Left renal pelvis (tissue), 4 donors: Measurements from ENCODE around the gene TBC1D20. TPM values are rescaled to one million over a fixed set of nuclear protein-coding genes. Genes with fewer than 3 reads are reported as not detected.
"Not testable (repeated sequence)": the region's sequence is repeated elsewhere in the genome, so short reads cannot be mapped to it uniquely, and the experiment has no call there.

Source experiments
- DNase-seq, 4 donors: peaks; one replicate each; pipeline ENCODE4 v3.0.0-alpha.2; 2013; ENCODE audit warnings: low read depth in 4 of 4, low spot score in 3 of 4
- polyA plus RNA-seq, 4 donors: library from polyadenylated mRNA; unstranded; fragments of 120-200 nt; gene quantifications; one replicate each; pipeline ENCODE4 v1.2.1, GENCODE V29; 2013; ENCODE audit not compliant: insufficient read length in 4 of 4

Gene TBC1D20
- polyA plus RNA-seq, 4 donors, result 31.1 to 37.0 (median 34.4) TPM

DNA sequence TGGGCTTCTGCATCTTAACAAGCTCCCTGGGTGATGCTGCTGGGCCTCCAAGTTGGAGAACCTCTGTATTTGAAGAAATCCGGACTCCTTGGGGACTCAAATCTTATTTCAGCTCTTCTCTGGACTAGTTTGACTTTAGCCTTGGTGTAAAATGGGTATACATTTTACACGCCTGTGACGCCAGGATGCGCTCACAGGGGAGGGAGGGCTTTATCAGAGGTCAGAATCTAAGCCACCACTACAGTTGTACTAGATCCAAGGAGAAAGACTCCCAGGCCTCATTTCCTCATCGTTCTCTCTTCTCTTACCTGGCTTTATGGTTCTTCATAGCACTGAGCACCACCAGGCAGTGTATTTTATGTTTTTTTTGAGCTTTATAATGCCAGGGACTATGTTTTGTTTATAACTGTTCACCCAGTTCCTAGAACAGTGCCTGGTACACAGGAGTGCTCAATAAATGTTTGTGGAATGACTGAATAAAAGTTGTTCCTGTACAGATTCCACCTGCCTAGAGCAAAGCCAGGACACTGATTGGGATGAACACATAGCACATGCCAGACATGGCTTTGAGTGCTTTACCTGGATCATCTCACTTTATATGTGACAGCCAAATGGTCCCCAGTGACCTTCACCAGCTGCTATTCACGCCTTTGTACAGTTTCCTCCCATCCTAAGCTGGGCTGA is 59.3 kb downstream of the TBC1D20 start:
- DNase-seq, result no peak

DNA sequence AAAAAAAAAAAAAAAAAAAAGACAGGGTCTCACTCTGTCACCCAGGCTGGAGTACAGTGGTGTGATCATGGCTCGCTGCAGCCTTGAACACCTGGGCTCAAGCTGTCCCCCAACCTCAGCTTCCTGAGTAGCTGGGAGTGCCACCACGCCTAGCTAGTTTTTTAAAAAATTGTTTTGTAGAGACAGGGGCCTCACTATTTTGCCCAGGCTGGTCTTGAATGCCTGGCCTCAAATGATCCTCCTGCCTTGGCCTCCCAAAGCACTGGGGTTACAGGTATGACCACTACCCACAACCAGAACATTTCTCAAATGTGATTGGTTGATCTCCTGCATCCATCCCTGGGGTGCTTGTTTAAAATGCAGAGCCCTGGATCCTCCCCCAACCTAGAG is 59.8 kb downstream of the TBC1D20 start:
- no peak for DNase-seq

- DNase-seq, result no peak
Observed at GRCh38 chr20:401682-402495, 60.4 kb downstream of the TBC1D20 start.

DNA sequence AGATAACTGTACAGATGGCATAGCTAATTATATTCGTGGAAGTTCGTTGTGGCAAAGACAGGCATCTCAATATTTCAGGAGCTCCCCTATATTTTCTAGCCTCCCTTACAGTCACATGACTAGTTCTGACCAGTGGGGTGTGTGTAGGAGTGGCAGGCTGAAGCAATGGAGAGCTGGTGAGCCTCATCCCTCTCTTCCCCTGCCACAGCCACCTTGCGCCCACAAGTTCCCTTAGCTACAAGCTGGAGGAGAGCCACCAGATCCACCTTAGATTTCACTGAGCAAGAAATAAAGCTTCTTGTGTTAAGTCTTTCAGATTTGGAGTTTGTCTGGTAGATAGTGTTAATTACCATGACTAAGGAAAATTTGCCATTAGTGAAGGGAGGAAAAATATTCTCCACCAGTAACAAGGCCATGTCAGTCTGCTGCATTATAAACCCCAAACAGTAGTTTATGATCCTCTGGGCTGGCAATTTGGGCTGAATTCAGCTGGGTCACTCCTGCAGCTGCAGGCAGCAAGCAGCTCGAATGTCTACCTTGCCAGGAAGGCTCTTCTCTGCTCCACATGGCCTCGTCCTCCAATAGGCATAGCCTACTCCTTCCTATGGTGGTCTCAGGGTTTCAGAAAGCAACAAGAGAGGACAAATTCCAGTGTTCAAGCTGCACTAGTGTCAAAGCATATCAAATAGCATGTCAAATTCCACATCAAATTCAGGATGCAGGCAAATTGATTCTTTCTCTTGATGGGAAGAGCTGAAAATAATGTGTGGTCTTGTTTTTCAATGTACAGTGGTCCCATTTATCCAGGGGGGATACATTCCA is 61.7 kb downstream of the TBC1D20 start:
- DNase-seq, result no peak

- DNase-seq, result no peak
Observed at GRCh38 chr20:400128-400453, 62.2 kb downstream of the TBC1D20 start.

DNA sequence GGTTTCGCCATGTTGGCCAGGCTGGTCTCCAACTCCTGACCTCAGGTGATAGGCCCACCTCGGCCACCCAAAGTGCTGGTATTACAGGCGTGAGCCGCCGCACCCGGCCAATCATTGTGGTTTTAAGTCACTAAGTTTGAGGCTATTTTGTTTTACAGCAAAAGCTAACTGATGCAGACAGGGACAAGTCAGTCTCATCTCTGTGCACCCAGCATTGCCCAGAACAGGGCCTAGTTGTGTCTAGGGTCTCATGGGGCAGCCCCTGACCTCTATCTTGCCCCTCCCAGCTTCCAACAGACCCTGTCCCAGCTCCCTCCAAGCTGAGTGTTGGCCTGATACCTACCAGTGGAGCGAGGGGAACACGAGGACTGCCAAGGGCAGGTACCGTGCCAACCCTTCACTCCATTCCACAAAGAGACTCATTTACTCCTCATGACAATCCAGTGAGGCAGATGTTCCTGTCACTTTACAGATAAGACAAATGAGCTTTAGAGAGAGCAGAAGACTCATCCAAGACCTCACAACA is 63.1 kb downstream of the TBC1D20 start:
- DNase-seq, result no peak

DNA sequence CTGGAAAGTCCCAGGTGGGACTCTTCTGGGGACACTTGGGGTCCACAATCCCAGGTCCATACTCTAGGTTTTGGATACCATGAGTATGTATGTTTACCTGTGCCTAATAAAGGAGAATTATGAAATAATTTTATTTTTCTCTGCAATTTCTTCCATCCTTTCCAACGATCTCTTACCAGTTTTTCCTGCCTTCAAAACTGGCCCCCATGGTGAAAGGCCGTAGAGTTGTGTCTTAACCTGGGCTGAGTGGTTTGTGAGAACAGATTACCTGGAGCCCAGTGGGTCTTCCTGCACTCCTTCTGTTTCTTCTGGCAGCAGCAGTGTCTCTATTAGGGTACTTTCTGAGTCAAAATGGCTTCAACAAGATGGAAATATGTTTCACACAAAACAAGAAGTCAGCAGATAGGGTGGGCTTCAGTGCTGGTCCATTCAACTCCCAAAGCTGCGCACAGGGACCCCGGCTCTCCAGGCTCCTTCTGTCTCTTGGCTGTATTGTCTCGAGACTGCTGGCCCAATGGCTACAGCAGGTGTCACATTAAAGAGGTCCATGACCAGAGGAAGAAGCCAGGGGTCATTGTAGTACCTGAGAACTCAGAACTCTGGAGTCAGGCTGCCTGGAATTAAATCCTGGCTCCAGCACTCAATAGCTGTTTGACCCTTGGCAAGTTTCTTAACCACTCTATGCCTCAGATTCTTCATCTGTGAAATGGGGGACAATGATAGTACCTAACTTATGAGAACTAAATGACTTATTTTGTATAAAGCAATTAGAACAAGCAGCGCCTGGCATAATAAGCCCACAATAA is 64.7 kb downstream of the TBC1D20 start:
- no peak for DNase-seq

- no peak for DNase-seq
Observed at GRCh38 chr20:396619-397431, 65.5 kb downstream of the TBC1D20 start.

DNA sequence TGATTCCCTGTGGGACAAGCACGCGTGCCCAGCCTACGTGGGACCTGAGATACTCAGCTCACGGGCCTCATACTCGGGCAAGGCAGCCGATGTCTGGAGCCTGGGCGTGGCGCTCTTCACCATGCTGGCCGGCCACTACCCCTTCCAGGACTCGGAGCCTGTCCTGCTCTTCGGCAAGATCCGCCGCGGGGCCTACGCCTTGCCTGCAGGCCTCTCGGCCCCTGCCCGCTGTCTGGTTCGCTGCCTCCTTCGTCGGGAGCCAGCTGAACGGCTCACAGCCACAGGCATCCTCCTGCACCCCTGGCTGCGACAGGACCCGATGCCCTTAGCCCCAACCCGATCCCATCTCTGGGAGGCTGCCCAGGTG is 66.1 kb downstream of the TBC1D20 start:
- no peak for DNase-seq

GRCh38 chr20:393296-393695 is 69.0 kb downstream of the TBC1D20 start:
- DNase-seq, result not testable (repeated sequence)

GRCh38 chr20:391041-391711 is 71.2 kb downstream of the TBC1D20 start:
- no peak for DNase-seq

DNA sequence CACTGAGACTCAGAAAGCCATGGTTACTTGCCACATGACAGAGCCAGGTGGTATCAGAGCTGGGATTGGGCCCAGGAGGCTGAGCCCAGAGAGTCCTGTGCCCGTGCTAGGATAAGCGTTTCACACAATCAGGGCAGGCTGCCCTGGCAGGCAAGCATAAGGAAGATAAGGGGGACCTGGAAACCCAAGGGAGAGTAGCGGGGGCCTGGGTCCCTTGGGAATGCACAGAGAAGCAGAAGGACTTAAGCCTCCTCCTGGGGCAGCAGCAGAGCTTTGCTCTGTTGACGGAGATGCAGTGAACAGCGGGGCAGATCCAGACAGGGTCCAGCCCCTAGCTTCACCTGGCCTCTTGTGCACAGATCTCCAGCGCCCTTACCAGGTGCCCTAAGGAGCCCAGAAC is 73.1 kb downstream of the TBC1D20 start:
- no peak for DNase-seq

GRCh38 chr20:388034-388994 is 74.0 kb downstream of the TBC1D20 start:
- no peak for DNase-seq

- DNase-seq, result no peak
Observed at GRCh38 chr20:387520-387919, 74.8 kb downstream of the TBC1D20 start.

GRCh38 chr20:386634-387033 is 75.7 kb downstream of the TBC1D20 start:
- DNase-seq, result not testable (repeated sequence)
